Loucy (cell line): ENCODE results near the gene RAET1E.

Experiments
- H2AFZ ChIP-seq: fragments of 200-600 bp; sonication (generic); 2 replicates; pipeline ENCODE4 v1.6.0; 2016; ENCODE audit warnings: antibody characterized with exemption, mild to moderate bottlenecking, low read length, moderate library complexity
- H3F3A ChIP-seq: fragments of 200-600 bp; 2 replicates; pipeline ENCODE4 v1.6.0; 2016; ENCODE audit warnings: antibody characterized with exemption, low read depth, mild to moderate bottlenecking
- H3K27me3 ChIP-seq: fragments of 200-600 bp; sonication (generic); 2 replicates; pipeline ENCODE4 v1.6.1; 2014; ENCODE audit warnings: low read length, mild to moderate bottlenecking; ENCODE audit not compliant: insufficient read depth, poor library complexity, severe bottlenecking
- H3K36me3 ChIP-seq: fragments of 200-600 bp; sonication (generic); 2 replicates; pipeline ENCODE4 v1.6.1; 2016; ENCODE audit warnings: low read length; ENCODE audit not compliant: insufficient read depth
- H3K4me1 ChIP-seq: fragments of 200-600 bp; sonication (generic); 2 replicates; pipeline ENCODE4 v1.5.1; 2014; ENCODE audit warnings: low read length, mild to moderate bottlenecking; ENCODE audit not compliant: insufficient read depth, poor library complexity, severe bottlenecking
- H3K4me2 ChIP-seq: fragments of 200-600 bp; sonication (generic); 2 replicates; pipeline ENCODE4 v1.6.0; 2014; ENCODE audit warnings: antibody characterized with exemption, low read length, low read depth, mild to moderate bottlenecking; ENCODE audit not compliant: poor library complexity, severe bottlenecking
- H3K4me3 ChIP-seq: fragments of 200-600 bp; sonication (generic); 2 replicates; pipeline ENCODE4 v1.5.1; 2014; ENCODE audit warnings: low read length, mild to moderate bottlenecking, mixed read lengths; ENCODE audit not compliant: poor library complexity, severe bottlenecking
- H3K79me2 ChIP-seq: fragments of 200-600 bp; sonication (generic); 2 replicates; pipeline ENCODE4 v1.6.1; 2014; ENCODE audit warnings: low read length; ENCODE audit not compliant: insufficient read depth
- H3K9ac ChIP-seq: fragments of 200-600 bp; sonication (generic); 2 replicates; pipeline ENCODE4 v1.6.0; 2014; ENCODE audit warnings: mild to moderate bottlenecking, low read depth, low read length, moderate library complexity; ENCODE audit not compliant: poor library complexity, severe bottlenecking
- H3K9me2 ChIP-seq: fragments of 200-600 bp; sonication (generic); replicated peaks from 2 replicates; pipeline ENCODE4 v1.6.1; 2016; ENCODE audit warnings: low read depth, low read length, mixed read lengths
- H3K9me3 ChIP-seq: fragments of 200-600 bp; sonication (generic); 2 replicates; pipeline ENCODE4 v1.6.1; 2014; ENCODE audit warnings: mild to moderate bottlenecking, antibody characterized with exemption, low read length, low read depth; ENCODE audit not compliant: insufficient read depth
- H4K20me1 ChIP-seq: fragments of 200-600 bp; sonication (generic); 2 replicates; pipeline ENCODE4 v1.6.0; 2014; ENCODE audit warnings: antibody characterized with exemption, low read length, mild to moderate bottlenecking; ENCODE audit not compliant: insufficient read depth, poor library complexity, severe bottlenecking
- CTCF ChIP-seq: fragments of 200-600 bp; sonication (generic); conservative IDR thresholded peaks from 2 replicates; pipeline ENCODE4 v1.5.1; 2014; ENCODE audit warnings: mild to moderate bottlenecking, antibody characterized with exemption, low read length
- EZH2phosphoT487 ChIP-seq: fragments of 200-600 bp; IDR thresholded peaks from 2 replicates; pipeline ENCODE4 v1.6.1; 2018; ENCODE audit warnings: antibody characterized with exemption, mild to moderate bottlenecking, moderate library complexity, borderline replicate concordance

The RAET1E gene

GRCh38 chr6:149859938-149860337 is 38.0 kb downstream of the RAET1E start:
- no peaks in the 10 kb centered on the region for H3K27me3 ChIP-seq
- TF ChIP-seq EZH2phosphoT487 (no peak), CTCF (no peak)
- H3K9ac ChIP-seq: no peak overlapping the region
- H4K20me1 ChIP-seq: peaks cover 4% of the 10 kb centered on the region
- H3K9me2 ChIP-seq: no peaks in the 10 kb centered on the region
- H3K4me2 ChIP-seq: no peak overlapping the region
- no peaks in the 10 kb centered on the region for H3K36me3 ChIP-seq
- H3K9me3 ChIP-seq: no peaks in the 10 kb centered on the region
- no peaks in the 10 kb centered on the region for H3F3A ChIP-seq
- no peak overlapping the region for H3K4me3 ChIP-seq
- peaks cover 28% of the 10 kb centered on the region for H3K79me2 ChIP-seq
- peaks cover 49% of the 10 kb centered on the region for H3K4me1 ChIP-seq
- H2AFZ ChIP-seq: no peak overlapping the region

GRCh38 chr6:149859368-149859767 is 38.5 kb downstream of the RAET1E start:
- Histone ChIP-seq H3K4me2 (no peak overlapping the region), H3K9ac (no peak overlapping the region), H2AFZ (no peak overlapping the region), H3K4me3 (no peak overlapping the region), H3K36me3 (no peaks in the 10 kb centered on the region), H3K9me2 (no peaks in the 10 kb centered on the region), H4K20me1 (peaks cover 4% of the 10 kb centered on the region), H3K4me1 (peaks cover 47% of the 10 kb centered on the region), H3K9me3 (no peaks in the 10 kb centered on the region), H3F3A (no peaks in the 10 kb centered on the region), H3K79me2 (peaks cover 28% of the 10 kb centered on the region), H3K27me3 (no peaks in the 10 kb centered on the region)
- TF ChIP-seq EZH2phosphoT487 (no peak), CTCF (no peak)

GRCh38 chr6:149857541-149857940 is 40.4 kb downstream of the RAET1E start:
- Histone ChIP-seq H4K20me1 (peaks cover 4% of the 10 kb centered on the region), H3K79me2 (peaks cover 23% of the 10 kb centered on the region), H3K4me1 (peaks cover 44% of the 10 kb centered on the region), H2AFZ (no peak overlapping the region), H3K27me3 (no peaks in the 10 kb centered on the region), H3K36me3 (no peaks in the 10 kb centered on the region), H3K4me2 (no peak overlapping the region), H3F3A (no peaks in the 10 kb centered on the region), H3K9me3 (no peaks in the 10 kb centered on the region), H3K4me3 (no peak overlapping the region), H3K9ac (no peak overlapping the region), H3K9me2 (no peaks in the 10 kb centered on the region)
- no peak for TF ChIP-seq EZH2phosphoT487
- no peak for TF ChIP-seq CTCF
